HG02870 (cell line): ENCODE results near the gene GULP1.
"Not testable (repeated sequence)": the region's sequence is repeated elsewhere in the genome, so short reads cannot be mapped to it uniquely, and the experiment has no call there.

Source experiments
- ATAC-seq: cut with Tn5 transposase; IDR thresholded peaks from one replicate; pipeline ENCODE4 v1.9.1; 2021; ENCODE audit warnings: mild to moderate bottlenecking, moderate library complexity; ENCODE audit not compliant: unreplicated experiment

The GULP1 gene

DNA sequence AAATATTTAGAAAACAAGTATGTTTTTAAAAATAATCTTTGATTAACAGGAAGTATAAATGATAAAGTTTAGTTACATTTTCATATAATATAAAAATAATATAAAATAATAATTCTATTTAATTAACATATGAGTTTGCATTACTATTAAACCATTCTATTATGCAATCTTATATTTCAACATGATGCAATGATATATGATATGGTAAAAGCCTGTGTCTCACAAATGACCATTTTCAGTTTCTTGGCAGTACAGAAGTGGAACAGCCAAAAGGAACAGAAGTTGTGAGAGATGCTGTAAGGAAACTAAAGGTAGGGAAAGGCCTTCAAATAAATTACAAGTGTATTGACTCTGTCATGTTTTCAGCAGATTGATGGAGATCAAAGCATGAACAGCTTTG, 230.8 kb downstream of the GULP1 start:
- ATAC-seq = no peak

DNA sequence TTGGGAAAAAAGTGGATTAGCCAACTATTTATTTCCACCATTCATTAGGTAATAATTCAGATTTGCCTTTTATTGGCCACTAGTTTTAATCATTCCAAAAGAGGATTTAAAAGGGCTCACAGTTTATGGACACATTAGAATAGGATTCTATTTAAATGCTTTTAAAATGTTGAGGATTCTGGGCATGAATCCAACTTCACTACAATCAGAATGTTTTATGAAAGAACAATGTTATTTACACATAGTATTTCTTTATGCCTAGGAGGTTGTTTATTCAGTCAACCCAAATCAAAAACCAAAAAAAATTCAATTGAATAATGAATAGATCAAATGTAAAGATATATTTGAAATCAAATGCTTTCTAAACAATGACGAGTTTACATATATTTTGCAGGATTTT, 232.2 kb downstream of the GULP1 start:
- no peak for ATAC-seq

DNA sequence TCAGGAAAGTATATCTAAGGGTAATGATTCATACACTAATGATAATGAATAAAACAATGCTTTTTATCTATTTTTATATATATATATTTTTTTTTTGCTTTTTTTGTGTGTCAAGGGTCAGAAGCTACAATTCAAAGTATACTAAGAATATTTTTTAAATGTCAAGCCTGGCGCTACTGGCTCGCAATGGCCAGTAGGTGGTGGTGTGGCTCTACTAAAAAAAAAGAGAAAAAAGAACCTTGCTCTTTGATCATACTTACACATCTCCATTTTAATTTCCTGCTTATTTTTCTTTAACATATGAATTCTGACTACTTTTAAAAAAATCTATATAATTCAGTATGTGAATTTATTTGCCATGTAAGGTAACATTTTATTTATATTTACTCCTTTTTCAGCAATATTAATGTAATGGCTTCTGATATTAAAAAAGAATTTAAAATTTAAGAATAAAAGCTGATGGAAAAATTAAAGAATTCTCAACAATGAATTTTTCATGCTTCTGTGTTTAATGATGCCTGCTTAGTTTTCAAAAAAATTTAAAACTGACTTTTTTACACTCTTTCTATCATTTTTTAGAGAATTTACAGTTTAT, 232.9 kb downstream of the GULP1 start:
- peak; percentile 90 for ATAC-seq

DNA sequence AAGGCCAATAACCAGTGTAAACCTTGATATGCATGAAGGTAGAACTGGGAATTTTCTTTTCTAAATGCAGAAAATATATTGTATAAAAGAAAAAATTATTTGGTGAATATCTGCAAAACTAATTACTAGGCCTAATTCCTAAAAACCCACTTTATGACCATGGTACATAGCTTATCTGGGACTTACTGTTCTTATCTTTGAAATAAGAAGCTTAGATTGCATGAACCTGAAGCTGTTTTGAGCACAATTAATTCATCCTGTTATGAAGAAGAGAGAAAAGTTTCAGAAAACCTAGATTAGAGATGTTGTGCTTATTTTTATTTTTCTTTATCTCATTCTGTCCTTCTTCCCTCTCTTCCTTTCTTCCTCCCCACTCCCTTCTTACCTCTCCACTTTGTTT, 235.0 kb downstream of the GULP1 start:
- ATAC-seq = no peak

DNA sequence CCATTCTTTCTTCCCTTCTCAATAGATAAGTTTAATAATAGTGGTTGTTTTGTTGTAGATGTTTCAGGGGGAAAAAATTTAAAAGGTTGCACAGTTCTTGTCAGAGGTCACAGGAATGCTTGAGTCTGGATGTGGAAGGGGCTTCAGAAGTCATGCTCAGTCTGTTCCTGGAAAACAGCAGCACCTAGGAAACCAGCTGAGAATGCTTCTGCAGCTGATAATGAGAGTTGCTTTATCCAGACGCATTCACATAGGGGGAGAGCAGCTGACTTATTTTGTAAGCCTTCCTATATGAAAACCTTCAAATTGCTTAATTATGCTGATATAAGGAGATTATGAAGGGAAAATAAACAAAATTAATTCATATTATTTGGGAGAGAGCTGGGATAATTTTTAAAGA, 235.5 kb downstream of the GULP1 start:
- ATAC-seq = no peak

DNA sequence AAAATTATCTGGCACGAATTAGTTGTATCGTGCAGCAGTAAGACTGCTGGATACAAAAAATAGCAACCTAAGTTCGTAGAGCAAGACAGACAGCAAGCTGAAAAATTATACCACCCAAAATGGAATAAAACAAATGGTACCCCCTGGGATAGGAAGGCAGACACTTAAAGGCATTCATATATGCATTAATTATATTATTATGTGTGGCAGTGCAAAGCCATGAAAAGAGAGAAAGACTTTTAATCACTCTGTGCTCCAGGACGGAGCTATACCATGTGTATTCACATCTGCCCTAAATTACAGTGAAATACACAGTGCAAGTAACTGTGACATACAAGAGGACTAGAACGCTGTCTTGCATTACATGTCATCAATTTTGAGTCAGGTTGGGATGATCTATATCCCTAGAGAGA, 235.9 kb downstream of the GULP1 start:
- no peak for ATAC-seq

DNA sequence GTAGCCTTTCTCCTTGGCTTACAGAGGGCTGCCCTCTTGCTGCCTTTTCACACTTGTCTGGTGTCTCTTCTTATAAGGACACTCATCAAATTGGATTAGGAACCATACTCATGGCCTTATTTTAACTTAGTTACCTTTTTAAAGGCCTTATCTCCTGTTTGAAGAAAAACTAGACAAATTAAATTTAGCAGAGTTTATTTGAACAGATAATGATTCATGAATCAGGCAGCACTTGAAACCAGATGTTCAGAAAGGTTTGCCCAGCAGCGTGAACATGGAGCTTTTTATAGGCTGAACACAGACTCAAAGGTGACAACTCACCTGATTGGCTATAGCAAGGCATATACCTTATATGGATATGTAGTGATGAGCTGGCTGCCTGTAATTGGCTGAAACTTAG, 238.0 kb downstream of the GULP1 start:
- ATAC-seq = no peak

DNA sequence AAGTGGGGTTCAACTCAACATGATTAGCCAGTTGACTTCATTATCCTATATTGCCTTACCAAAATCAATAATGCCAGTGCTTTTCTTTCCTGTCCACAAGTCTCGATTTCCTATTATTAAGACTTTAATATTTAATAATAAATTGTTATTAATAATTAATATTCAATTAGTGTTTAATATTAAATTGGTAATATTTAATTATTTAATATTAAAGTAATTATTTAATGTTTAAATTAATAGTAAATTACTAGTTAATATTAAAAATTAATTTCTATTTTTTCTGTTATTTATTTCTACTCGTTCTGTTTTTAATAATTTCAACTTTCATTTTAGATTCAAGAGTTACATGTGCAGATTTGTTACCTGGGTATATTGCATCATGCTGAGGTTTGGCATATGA, 243.2 kb downstream of the GULP1 start:
- ATAC-seq = no peak

DNA sequence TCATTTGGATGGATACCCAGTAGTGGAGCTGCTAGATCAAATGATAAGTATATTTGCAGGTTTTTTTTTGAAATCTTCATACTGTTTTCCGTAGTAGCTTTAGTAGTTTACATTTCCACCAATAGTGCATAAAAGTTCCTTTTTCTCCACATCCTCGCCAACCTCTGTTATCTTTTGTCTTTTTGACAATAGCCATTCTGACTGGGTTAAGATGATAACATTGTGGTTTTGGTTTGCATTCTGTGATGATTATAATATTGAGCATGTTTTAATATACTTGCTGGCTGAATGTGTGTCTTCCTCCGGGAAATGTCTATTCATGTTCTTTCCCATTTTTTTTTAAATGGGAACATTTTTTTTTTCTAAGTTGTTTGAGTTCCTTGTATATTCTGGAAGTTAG, 260.0 kb downstream of the GULP1 start:
- no peak for ATAC-seq

DNA sequence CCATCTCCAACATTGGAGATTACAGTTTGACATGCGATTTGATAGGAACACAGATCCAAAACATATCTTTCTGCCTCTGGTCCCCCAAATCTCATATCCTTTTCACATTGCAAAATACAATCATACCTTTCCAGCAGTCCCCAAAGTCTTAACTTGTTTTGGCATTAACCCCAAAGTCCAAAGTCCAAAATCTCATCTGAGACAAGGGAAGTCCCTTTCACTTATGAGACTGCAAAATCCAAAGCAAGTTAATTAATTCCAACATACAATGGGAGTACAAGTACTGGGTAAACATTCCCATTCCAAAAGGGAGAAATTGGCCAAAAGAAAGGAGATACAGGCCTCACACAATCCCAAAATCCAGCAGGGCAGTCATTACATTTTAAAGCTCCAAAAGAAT, 265.4 kb downstream of the GULP1 start:
- ATAC-seq = no peak

DNA sequence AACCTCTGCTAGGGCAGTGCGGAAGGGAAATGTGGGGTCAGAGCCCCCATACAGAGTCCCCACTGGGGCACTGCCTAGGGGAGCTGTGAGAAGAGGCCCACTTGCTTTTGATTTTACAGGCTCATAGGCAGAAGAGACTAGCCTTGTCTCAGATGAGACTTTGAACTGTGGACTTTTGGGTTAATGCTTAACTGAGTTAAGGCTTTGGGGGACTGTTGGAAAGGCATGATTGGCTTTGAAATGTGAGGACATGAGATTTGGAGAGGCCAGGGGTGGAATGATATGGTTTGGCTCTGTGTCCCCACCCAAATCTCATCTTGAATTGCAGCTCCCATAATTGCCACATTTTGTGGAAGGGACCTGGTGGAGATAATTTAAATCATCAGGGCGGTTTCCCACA, 267.8 kb downstream of the GULP1 start:
- not testable (repeated sequence) for ATAC-seq

DNA sequence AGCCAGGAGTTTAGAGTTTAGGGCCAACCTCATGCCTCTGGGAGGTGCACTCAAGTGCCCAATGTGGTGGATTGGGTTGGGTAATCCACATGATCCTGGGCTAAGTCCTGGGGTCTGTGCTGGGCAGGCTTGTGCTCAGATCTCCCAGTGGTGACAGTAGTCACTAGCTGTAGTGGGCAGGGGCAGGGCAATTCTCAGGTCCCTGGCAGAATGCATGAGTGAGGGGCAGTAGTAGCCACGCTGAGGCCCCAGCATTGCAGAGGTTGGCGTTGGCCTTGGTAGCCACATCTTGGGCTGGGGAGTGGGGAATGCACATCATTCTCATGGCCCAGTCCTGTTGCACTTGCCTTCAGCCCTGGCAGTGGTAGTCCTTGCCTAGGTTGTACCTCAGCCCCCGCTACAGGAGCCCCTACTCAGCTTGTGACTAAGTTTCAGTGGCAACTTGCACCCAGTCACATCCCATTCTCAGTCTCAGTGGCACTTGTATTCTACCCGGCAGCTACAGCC, 269.9 kb downstream of the GULP1 start:
- no peak for ATAC-seq

DNA sequence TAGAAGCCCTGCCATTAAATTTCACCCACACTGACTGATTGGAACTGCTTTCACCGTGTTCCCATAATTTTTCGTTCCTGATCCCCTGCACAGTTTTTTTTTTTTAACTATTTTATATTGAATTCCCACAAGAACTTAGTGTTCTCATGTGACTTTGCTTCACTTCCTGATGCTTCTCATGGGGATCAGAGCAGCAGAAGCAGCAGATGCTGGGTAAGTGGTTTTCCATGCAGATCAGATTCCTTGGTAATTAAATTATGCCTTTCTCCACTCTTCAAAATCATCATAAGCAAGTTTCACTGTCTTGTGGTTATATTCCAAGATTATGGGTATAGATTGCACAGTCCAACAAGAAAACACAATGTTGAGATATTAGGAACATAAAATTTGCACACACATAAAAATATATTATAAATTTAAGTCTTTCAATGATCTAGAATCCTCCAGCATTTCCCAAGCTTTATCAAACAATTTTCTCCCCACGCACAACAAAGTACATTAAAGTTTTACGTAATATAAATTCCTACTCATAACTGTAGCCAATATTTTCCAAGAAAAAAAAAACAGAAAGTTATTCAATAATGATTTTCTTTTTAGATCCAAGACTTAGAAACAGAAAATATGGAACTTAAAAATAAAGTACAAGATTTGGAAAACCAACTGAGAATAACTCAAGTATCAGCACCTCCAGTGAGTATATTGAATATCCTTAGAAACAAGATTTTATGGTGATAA, 277.9 kb downstream of the GULP1 start:
- ATAC-seq = no peak

DNA sequence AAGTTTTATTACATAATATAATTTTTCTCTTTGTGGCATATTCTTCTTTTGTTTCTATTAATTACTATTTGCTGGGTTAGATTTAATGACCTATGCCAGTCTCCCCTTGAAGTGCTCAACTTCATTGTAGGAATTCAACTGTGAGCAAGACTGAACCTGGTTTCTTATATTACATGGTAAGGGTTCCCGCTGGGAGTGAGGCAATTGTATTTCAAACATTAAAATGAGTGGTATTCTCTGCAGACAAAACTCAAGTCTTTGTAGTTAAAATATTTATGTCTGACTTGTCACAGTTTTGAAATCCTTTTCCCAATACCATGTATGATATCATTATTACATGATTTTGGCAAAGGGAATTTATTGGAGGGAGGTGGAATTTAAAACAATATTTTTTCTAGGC, 278.7 kb downstream of the GULP1 start:
- ATAC-seq = no peak

DNA sequence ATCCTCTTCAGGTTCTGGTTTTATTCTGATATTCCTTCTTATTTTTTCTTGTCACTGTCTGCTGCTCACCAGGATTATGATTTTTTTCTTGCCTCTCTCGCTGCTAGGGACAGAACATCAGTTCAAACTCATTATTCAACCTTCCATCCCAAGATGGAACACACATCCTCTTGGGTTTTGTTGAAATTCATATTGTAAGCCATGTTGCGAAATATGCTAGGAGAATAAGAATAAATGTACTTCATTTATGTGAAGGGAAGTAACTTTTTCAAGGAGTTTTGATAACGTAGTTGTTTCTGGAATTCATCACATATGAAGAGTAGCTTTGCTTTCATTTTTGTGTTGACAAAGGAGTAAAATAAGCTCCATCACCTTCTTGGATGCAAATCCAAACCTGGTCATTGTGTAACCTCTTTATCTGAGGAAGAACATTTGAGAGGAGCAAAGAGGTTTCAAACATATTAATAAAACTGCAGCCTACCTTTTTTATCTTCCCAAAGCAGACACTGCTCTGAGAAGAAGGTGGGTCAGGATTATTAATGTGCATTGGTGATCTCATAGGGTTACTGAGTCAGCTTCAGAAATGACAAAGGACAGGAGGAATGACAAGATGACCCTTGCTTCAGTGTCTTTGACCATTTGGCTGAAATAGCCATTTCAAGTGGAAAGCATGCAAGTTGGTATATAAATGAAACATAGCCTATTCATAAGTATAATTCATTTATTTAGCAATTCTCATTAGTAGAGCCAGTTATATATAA, 280.0 kb downstream of the GULP1 start:
- ATAC-seq = no peak

DNA sequence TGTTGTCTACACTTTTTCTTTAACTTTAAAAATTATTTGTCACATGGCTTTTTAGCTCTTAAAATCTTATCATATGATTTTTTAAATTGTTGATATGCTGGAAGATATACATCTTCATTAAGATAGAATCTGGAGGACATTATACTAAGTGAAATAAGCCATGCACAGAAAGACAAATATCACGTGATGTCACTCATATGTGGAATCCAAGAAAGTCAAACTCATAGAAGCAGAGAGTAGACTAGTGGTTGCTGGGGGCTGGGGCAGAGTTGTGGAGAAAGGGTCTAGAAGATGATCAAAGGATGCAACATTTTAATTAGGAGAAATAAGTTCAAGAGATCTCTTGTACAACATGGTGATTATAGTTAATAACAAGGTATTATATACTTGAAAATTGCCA, 280.9 kb downstream of the GULP1 start:
- no peak for ATAC-seq

DNA sequence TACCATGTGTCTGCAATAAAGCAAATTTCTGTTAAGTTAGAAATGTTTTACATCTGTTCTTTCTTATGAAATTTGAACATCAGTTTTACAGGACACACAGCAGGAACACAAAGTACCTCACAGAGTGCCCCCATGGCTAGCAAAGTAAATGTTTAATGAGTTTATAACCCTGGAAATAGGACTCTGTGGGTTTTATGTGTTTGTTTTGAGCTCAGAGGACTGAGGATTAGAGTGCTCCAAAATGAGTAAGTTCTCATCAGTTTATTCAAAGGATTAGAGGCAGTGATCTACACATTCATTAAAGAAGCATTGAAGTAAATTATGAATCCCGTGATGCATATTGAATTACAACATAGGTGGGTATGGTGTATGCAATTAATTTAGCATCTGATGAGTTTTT, 281.8 kb downstream of the GULP1 start:
- no peak for ATAC-seq

DNA sequence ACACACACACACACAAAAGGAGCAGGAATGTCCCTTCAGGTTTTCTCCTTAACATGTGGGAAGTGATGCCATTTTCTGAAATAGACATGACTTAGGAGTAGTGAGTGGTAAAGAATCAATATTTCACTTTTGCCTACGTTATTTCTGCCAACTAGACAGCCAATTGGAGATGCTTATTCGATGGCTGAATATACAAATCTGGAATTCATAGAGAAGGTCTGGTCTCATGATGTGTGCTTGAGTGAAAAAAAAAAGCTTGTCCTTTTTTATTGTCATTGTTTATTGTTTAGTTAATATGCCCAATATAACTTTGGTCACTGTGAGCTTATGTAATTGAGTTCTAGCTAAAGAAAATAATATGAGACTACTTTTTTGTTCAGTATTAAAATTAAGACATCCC, 284.3 kb downstream of the GULP1 start:
- no peak for ATAC-seq

DNA sequence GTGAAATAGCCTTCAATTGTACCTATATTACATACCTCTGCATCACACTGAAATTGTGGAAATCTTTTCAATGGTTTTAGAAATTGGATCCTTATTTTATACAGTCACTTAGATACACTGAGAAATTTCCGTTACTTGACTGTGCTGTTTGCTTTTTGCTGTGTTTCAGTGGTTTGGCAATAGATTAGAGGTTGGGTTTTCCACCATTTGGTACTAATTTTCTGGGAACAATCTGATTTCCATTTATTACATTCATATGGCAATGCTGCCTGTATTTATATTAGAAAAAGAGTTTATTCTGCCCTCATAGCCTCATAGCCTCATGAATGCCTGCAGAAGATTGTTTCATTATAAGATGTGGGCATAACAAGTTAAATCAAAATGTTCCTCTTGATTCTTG, 285.0 kb downstream of the GULP1 start:
- no peak for ATAC-seq

DNA sequence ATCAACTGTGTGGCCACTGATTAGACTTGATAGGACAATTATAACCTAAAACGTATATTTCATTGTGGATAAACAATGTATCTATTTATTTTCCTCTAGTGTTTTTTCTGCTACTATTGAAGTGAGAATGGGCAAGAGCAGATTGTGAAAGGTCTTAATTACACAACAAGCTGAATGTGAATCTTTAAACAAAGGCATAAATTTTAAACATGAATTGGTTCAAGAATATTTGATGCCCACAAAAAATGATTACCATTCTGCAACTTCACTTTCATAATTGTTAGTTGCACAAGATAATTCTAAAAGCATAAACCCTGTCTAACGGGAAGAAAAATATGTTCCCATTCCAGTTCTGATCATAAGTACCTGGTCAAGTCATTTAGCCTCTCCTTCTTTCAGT, 285.6 kb downstream of the GULP1 start:
- no peak for ATAC-seq

DNA sequence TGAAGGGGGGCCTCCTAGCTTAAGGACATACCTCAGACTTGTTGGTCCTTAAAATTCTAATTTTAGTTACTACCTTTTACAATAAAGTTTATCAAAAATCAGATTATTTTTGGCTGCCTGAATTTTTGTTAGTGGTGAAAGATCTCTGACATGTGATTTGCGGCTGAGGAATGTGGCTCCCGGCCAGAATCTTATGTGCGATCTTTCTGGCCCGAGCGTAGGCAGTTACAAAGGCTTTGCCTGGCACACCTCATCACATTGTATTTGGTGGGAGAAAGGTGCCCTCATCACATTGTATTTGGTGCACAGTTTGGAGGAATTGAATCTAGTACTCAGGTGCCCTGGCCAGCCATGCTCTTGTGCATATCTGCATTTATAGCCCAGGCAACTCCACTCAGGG, 289.1 kb downstream of the GULP1 start:
- ATAC-seq = no peak

DNA sequence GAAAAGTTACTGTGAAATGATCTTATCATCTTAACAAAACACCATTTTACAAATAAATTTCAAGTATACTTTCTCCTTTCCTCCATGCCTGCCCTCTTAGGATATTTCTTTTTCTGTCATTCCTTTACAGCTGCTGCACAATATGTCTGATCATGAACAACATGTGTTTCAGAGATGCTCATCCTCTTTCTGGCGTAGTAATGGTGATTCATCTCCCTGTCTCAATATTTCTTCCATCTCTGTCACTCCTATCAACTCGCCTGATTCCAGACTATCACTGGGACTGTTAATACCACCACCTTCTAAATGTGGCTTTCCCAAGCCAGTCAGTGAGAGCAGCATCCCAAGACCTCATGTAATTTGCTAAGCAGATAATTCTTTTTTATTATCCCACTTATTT, 290.5 kb downstream of the GULP1 start:
- ATAC-seq = no peak
